Left cardiac atrium (tissue), 4 donors: Measurements from ENCODE around the gene SH3BGRL3. TPM values are rescaled to one million over a fixed set of nuclear protein-coding genes. Genes with fewer than 3 reads are reported as not detected.
"Not testable (repeated sequence)": the region's sequence is repeated elsewhere in the genome, so short reads cannot be mapped to it uniquely, and the experiment has no call there.

Experiments used
- ATAC-seq, 2 donors: fragments of 200-7000 bp; cut with Tn5 transposase; one replicate each; pipeline ENCODE4 v1.9.1; 2020; ENCODE audit warnings: mild to moderate bottlenecking in 2 of 2, moderate library complexity in 2 of 2
- DNase-seq: peaks from one replicate; pipeline ENCODE4 v3.0.0-alpha.2; 2020
- intact Hi-C, 2 donors: fragments of 100-400 bp; cut with DNase I; formaldehyde crosslinking; loops; one replicate each; pipeline versions ENCODE4 v1.14.1 to v1.15.1; 2022 to 2023
- total RNA-seq, 2 donors: library from RNA; stranded (reverse); fragmentation: NEBNext Ultra II Directional; extraction: Animal tissue kit (Norgen Biotek cat#: 25700); gene quantifications; one replicate each; pipeline ENCODE4 v1.2.1, GENCODE V29; 2021
- donor health status: DM: no; HTN: yes; CAD: no.
- donor health status: DM: no; HTN: yes; CAD: no; lungs with severe emphysema.
- donor health status: DM: yes; HTN: yes; CAD: no.
- donor health status: Dilated cardiomyopathy.

SH3BGRL3 gene
- total RNA-seq, 2 donors from 2014 or later = 90.6 to 93.9 TPM

DNA sequence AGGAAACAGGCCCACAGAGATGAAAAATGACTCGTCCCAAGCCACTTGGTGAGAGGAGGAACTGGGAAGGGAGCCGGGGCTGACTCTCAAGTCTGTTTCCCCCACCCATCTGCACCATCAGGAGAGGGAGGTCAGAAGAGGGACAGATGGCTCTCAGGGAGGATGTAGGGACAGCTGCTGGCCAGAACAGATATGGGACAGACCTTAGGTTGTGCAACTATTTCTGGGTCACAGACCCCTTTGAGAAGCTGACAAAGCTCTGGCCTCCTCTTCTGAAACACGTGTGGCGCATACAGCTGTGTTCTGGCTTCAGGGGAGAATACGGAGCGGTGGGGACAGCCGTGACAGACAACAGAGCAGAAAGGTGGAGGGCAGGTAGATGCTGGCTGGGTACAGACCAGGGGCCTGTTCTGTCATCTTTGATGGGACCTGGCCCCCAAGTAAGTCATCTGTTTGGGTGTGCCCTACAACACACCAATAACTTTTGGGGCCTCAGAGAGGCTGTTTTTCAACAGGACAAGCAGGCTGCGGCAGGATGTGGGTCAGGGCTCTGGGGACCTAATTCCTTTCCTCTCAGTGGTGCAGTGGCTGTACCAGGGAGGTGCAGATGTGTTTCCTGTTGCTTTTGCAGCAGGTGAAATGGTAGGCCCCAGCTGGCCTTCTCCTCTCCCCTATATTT lies 7.3 kb downstream of the SH3BGRL3 start:
- peak; percentile 18 to 25 for ATAC-seq
- intact Hi-C loops = no loop called here

DNA sequence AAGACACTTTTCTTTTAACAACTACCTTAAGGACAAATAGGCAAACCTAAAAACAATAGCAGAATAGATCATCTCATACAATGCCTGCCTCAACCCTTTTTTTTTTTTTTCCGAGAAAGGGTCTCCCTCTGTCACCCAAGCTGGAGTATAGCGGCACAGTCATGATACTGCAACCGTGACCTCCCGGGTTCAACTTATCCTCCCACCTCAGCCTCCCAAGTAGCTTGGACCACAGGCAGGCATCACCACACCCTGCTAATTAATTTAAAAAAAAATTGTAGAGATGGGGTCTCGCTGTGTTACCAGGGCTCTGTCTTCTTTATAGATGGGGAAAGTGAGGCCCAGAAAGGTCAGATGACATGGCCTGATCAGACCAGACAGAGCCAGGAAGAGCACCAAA lies 7.9 kb downstream of the SH3BGRL3 start:
- no peak for DNase-seq
- intact Hi-C loops = no loop called here
- no peak for ATAC-seq

More for the DNA sequence above, 7.3 kb downstream of the SH3BGRL3 start:
- DNase-seq = peak; percentile 61

DNA sequence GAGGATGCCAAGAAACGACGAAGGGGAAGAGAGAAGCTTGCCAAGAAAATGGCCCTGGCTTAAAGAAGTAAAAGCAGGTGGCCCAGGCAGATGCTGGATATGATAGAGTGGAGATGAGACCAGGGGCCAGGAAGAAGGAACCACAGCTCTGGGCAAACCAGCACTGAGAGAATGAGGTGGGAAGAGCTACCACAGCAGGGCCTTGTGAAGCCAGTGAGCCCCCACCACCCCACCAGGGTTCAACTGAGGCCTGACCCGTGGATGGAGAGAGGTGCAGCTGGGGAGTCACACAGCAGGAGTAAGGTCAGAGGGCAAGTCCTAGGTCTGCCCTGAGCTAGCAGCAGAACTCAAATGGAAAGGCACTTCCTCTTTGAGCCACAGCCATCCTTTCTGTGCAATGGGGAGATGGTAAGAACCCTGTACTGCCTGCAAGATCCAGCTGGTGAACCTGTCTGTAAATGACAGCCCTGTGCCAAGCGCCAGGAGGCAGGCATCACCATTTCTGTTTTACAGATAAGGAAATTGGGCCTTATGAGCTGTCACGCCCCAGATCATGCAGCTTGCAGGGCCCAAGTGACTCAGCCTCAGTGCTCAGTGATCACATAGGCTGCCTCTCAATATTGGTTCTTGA lies 8.5 kb downstream of the SH3BGRL3 start:
- ATAC-seq = no peak
- intact Hi-C loops = no loop called here
- DNase-seq = no peak

DNA sequence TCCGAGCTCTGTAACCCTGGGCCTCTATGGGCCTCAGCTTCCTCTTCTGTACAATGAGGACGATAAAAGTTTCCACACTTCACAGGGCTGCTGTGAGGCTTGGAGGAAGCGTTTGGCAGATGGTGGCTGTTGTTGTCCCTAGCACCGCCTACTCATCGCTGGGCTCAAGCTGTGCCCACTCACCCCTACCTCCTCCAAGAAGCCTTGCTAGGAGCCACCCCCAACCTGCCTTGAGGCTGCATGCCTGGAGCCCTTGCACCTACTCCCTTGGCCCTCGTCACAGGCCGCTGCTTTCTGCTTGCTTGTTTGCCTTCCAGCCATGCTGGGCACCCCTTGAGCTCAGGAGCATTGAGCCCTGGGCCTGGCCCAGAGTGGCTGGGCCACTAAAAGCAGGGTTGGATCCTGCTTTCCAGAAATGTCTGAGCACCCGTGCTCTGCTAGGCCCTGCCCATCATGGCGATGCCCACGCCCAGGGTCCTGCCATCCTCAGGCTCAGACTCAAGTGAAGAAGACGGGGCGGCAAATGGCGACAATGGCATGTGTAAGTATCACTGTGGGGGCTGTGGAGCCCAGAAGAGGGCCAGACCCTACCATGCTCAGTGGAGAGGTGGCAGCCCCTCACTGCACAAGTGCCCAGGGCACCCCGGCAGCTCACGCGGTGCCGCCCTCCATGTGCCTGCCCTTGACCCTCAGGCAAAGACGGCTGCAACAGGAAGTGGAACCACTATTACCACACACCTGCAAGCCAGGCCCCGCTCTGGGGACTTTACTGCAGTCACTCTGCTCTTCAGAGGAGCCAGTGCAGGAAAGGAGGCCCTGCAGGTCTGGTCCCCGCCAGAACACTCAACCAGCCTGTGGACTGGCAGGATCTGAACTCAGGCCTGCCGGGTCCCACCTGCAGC lies 9.5 kb downstream of the SH3BGRL3 start:
- no peak for DNase-seq
- intact Hi-C loops = no loop called here
- ATAC-seq = peak in 1 of 2 donors; percentile 9

DNA sequence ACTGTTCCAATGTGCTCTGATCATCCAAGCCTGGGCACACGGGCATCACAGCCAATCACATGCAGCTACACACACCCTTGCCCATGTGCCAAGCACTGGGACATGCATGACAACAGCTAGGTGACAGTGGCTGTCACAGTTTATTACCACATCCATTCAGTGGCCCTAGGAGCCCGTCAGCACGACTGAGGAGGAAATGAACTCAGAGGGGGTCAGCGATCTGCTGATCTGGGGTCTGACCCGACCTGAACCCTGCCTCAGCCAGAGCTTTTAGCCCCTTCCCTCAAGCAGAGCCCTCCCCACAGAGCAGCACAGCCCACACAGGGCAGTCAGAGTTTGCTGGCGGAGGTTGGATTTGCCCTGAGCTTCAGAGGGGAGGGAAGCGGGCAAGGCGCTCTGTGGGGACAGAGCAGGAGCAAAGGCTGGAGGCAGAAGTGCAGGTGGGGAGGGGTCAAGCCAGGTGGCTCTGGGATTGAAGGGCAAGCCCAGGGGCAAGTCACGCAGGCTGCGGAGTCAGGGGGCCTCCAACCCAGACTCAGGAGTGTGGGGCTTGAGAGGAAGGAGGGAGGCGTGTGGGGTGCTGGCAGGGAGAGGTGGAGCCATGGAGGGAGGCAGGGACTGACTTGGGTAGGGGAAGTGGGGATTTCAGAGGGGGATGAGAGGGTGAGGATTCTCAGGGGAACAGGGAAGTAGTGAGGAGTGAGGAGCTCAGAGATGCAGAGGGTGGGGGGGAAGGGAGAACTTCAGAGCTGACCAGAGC lies 10.4 kb downstream of the SH3BGRL3 start:
- DNase-seq = no peak
- peak in 1 of 2 donors; percentile 14 for ATAC-seq
- intact Hi-C loops = no loop called here

DNA sequence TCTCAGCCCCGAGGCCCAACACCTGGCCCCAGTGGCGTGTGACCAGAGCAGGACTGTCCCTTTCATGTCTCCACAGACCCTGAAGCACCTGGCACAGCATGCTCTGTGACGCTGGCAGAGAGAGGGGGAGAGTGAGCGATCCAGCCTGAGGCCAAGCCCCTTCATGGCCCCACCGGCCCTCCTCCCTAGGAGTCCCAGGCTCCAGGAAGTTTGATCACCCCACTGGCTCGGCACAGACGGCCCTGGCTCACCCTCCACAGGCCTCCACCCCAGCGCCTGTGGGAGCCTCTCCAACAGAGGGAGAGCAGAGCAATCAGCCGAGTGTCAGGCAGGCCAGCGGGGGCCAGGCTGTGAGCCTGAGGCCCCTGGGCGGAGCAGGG lies 11.0 kb downstream of the SH3BGRL3 start:
- intact Hi-C loops = no loop called here
- ATAC-seq = no peak
- DNase-seq = no peak

DNA sequence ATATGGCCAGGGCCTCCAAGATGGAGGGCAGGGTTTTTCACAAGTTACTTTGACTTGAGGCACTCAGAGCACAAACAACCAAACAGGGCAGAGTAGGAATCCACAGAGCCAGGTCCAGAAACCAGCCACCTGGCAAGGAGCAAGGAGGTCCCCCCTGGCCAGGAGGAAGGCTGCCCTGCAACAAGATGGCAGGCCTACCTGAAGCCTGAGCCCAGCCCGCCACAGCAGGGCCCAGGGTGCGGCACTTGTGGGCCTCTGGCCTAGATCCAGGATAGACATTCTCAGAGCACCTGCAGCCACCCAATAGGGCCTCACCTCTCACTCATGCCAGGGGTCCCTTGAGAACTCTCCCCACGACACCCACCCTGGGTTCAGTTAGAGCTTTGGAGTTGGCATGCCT lies 11.5 kb downstream of the SH3BGRL3 start:
- intact Hi-C loops = no loop called here
- ATAC-seq (no peak), DNase-seq (no peak)

DNA sequence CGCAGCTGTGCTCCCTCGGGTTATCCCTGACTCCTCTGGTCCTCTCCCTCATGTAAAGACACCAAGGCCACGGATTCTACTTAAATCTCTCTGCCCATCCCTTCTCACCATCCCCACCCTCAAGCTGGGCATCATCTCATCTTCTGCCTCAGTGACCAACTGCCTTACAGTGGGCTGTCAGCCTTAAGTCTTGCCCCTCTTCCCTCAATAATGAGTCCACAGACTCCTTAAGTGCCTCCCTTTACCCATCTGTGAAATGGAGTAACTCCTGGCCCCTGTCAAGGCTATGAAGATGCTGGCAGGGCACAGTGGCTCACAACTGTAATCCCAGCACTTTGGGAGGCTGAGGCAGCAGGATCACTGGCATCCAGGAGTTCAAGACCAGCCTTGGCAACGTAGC lies 12.1 kb downstream of the SH3BGRL3 start:
- intact Hi-C loops = no loop called here
- no peak for DNase-seq
- ATAC-seq = no peak

DNA sequence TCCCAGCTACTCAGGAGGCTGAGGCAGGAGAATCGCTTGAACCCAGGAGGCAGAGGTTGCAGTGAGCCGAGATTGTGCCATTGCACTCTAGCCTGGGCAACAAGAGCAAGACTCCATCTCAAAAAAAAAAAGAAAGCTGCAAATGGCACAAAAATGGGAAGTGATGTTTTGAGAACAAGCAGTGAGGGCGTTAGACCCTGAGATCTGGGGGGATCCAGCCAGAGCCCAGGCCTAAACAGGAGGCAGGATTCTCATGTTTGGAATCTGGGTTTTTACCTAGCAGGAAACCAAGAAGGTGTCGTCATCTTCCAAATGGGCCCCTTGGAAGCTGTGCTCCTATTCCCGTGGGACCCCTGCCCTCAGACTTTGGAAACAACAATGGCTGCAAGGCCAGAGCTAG lies 12.8 kb downstream of the SH3BGRL3 start:
- intact Hi-C loops, ATAC-seq, DNase-seq: not testable (repeated sequence)

DNA sequence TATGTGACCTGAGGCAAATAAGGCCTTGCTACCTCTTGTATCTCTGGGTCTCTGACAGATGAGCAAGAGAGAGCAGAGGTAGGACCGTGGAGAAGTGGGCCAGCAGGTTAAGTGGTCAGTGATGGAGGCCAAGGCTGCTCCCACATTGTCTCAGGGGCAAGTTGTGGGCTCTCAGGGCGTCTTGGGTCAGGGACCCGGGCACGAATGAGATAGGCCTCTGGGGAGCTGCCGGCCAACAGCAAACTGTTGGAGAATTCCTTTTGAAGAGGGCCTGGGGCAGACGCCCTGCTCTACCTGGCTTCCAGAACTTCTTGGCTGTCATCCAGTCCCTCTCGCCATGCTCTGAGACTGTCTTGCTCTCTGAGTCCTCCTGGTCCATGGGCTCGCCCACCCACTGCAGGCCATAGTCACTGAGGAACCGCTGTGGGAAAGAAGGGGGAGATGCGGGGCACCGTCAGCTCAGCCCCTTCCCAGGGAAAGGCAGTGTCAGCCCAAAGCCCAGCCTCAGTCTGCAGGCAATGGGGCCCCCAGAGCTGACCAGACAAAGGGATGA lies 14.1 kb downstream of the SH3BGRL3 start:
- ATAC-seq = no peak
- DNase-seq = no peak
- intact Hi-C loops = no loop called here

DNA sequence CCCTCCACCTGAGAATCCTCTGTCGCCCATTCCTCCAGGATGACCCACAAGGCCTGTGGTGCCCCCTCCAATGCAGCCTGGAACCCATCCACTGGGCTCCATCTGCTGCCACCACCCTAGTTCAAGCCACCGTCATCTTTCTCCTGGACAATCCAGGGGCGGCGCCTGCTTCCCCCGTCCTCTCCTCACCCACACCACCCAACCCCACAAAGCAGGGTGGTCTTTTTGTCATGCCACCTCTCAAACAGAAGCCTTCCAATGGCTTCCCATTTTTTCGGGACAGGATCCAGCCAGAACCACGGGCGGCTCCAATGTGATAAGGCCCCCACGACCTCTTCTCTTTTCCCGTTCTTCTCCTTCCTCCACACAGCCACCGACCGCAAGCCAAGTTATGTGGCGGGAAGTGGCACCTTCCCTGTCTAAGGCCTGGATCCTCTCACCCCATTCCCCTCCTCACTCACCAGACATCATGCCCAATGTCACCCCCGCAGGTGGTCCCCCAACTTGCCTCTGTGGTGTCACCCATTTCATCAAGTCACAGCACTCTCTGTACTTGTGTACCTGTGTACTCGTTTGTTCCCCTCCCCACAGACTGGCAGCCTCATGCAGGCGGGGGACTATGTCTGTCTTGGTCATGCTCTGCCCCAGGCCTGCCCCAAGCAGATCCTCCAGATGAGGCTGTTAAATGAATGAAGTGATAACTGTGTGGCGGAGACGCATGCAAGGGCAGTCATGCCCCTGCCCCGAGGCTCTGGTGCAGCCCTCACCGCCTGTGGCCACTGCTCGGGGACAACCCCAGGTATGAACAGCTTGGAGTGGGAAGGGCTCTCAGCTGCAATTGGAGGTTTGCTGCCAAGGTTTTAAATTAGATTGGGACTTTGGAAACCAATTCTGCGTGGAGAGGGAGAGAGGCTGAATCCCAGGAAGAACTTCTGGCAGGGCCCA lies 15.6 kb downstream of the SH3BGRL3 start:
- ATAC-seq = no peak
- no peak for DNase-seq
- intact Hi-C loops = no loop called here

DNA sequence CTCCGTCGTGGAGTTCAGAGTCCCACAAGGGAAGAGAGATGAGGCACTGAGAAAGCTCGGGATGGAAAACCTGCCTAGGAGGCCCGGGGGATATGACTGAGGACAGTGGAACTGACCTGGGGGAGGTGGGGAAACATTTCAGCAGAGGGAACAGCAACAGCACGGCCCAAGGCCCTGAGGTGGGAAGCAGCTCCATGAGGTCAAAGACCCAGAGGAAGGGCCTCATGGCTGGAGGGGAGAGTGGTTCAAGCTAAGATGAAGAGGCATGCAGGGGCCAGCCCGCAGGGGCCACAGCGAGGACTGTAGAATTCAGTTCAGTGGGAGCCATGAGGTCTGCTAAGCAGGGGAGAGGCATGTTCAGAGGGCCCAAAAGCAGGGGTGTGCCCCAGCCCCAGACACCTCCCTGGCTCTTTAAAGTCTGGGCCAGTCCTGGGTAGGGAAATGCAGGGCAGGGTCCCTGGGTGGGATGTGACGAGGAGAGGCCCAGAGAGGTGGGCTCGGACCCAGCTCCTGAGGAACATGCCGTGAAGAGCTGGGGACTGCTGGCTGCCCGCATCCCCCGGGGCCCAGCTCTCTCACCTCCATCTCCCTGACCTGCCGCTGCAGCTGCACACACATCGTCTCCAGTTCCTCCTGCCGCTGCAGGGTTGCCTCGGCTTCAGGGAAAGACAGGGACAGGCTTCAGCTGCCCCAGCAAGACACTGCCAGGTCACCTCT lies 16.6 kb downstream of the SH3BGRL3 start:
- ATAC-seq (no peak), DNase-seq (no peak)
- intact Hi-C loops = no loop called here

DNA sequence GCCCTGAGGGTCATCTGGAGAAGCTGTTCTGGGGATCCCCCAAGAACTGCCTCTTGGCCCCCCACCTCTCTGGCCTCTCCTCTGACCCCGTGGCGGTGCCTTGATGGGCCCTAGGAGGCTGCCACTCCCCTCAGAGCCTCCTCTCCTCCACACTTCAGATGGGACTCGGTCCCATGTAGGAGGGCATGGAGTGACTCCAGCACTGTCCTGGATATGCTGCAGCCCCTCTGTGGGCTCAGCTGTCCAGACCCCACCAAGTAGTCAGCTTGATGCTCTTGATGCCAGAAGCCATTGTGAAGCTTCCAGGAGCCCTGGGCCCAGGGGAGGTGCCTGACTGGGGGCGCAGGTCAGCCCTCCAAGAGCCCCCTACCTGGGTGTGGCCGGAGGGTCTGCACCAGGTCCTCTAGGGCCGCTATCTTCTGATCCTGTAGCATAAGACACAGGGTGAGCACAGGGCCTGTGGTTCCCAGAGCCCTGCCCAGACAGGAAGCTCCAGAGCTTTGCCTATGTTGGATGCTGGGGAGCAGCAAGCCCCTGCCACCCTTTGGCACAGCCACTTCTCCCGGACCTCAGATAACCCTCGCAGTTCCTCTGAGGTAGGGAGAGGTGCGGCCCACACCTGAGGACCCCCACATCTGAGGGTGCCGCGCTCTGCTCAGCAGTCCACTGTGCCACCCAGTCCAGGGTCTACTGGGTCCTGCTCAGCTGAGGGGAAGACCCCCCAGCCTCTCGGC lies 17.3 kb downstream of the SH3BGRL3 start:
- DNase-seq (no peak), ATAC-seq (no peak)
- intact Hi-C loops = no loop called here

DNA sequence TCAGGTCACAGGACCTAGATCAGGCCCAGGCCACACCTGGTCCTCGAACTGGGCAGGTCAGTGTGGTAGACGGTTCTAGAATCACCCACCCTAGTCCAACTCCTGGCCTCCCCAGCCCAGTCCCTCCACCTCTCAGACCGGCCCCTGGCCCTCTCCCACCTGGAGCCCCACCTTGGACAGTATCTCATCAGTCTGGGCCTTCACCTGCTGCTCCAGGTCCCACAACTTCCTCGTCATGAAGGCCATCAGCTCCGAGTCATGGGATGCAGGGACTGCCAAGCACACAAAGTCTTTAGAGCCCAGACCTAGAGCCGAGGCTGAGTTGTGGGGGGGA lies 17.9 kb downstream of the SH3BGRL3 start:
- intact Hi-C loops = no loop called here
- no peak for ATAC-seq
- no peak for DNase-seq

DNA sequence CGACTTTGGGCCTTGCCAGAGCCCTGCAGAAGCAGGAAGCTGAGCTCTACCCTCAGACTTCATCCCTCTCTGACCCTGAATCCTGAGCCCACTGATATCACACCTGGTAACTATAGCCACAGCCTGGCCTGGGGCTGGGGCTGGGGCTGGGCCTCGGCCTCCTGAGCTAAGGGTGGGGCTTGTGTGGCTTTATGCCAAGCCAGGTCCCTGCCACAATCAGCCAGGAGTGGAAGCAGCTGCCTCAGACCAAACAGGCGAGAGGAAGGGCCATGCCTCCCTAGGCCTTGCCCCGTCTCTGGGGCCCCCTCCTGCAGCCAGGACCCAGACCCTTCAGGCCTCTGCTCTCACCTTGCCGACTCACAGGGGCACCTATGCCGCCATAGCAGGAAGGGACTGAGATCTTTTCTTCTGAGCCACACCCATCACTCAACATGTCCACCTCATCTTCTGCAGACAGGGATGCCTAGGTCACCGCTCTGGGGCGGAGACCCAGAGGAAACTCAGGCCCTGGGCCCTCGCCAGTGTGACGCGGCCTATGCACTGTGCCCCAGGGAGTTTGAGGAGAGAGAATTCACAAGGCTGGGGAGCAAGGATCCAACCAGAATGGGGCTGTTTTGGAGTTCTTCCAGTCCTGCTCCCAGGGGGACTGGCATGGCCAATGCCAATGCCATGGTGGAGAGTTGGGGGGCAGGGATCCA lies 20.8 kb downstream of the SH3BGRL3 start:
- intact Hi-C loops = no loop called here
- ATAC-seq = no peak
- DNase-seq = no peak

DNA sequence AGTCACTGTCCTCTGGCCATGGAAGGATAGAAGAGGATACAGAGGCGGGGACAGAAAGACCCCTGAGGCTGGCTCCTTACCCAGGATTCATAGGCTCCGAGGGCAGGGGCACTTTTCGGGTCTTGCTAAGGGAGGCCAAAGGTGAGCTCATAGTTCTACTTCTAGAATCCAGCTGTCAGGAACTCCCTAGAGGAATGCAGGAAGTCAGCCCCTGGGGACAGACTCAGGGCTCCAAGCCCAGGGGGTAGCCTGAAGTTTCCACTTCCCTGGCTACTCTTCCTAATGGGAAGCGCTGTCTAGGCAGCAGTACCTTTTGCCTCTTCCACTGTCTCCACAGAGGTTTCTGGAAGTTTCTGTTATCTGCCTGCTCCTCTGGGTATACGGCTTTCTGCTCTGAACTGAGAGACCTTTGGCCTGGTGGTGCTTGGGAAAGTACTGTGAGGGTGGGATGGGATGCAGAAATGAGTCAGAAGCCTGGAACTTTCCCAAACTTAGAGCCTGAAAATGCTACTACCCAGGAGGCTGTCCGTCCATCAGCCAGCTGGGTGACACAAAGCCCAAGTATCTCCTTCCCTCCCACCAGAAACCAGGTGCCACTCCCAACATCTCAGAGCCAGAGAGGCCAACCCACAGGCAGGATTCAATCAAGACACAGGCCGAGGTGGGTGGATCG lies 23.0 kb downstream of the SH3BGRL3 start:
- intact Hi-C loops = no loop called here
- DNase-seq (no peak), ATAC-seq (peak in 1 of 2 donors; percentile 32)
